H1 (cell line): Measurements from ENCODE around the gene NHEJ1. TPM values are rescaled to one million over a fixed set of nuclear protein-coding genes. Genes with fewer than 3 reads are reported as not detected.

ENCODE experiments used
- CTCF ChIA-PET: fragments of 300-600 bp; sonication (Branson Sonifier 250); formaldehyde crosslinking; loops from one replicate; lab custom pipeline; 2021; ENCODE audit not compliant: partially characterized antibody; lab: Charles Lee
- POLR2A ChIA-PET: fragments of 300-600 bp; sonication (Branson Sonifier 250); formaldehyde crosslinking; loops from one replicate; lab custom pipeline; 2021; ENCODE audit warnings: inconsistent platforms; ENCODE audit not compliant: partially characterized antibody; lab: Charles Lee
- DNase-seq, 2 experiments: peaks; one replicate each; pipeline versions ENCODE4 v3.0.0 to v3.0.0-alpha.2; 2010 to 2022; ENCODE audit warnings: low spot score in 2 of 2, low read depth in 1 of 2, mixed read lengths in 1 of 2
- FAIRE-seq: peaks from 2 replicates; lab custom pipeline; 2011; peaks lifted over from hg19 to GRCh38; lab: Jason Lieb, UNC
- H2AFZ ChIP-seq: 2 replicates; pipeline ENCODE4 v1.8.1; 2012; ENCODE audit warnings: low read length, inconsistent platforms
- H2AK5ac ChIP-seq: 2 replicates; pipeline ENCODE4 v1.6.1; 2013; ENCODE audit warnings: low read depth, low read length
- H2BK120ac ChIP-seq: replicated peaks from 2 replicates; pipeline ENCODE3; 2013; ENCODE audit warnings: low read depth, low read length, inconsistent platforms
- H2BK12ac ChIP-seq: 2 replicates; pipeline ENCODE4 v1.6.1; 2013; ENCODE audit warnings: low read depth, low read length
- H2BK15ac ChIP-seq: 2 replicates; pipeline ENCODE4 v1.6.1; 2013; ENCODE audit warnings: low read length
- H2BK20ac ChIP-seq: 2 replicates; pipeline ENCODE4 v1.6.1; 2013; ENCODE audit warnings: low read length
- H2BK5ac ChIP-seq: 2 replicates; pipeline ENCODE4 v1.6.1; 2013; ENCODE audit warnings: low read depth, low read length
- H3K14ac ChIP-seq: 2 replicates; pipeline ENCODE4 v1.6.1; 2013; ENCODE audit warnings: inconsistent platforms; ENCODE audit not compliant: insufficient read length
- H3K18ac ChIP-seq: 2 replicates; pipeline ENCODE4 v1.6.1; 2013; ENCODE audit warnings: low read length; ENCODE audit errors: extremely low read depth
- H3K23ac ChIP-seq: 2 replicates; pipeline ENCODE4 v1.6.1; 2013; ENCODE audit warnings: inconsistent platforms; ENCODE audit not compliant: insufficient read length
- H3K23me2 ChIP-seq: 2 replicates; pipeline ENCODE4 v1.6.1; 2013; ENCODE audit warnings: low read depth, low read length
- H3K27ac ChIP-seq: 2 replicates; pipeline ENCODE4 v1.6.1; 2011; ENCODE audit warnings: low read depth, low read length, inconsistent platforms
- H3K27me3 ChIP-seq, 4 experiments: replicated peaks in 1 of 4; 1 replicate in 1 of 4; 2 replicates in 3 of 4; pipeline versions ENCODE4 v1.6.1 to v1.8.1; 2011 to 2013; ENCODE audit warnings: low read length in 3 of 4, mild to moderate bottlenecking in 3 of 4, inconsistent platforms in 2 of 4, mixed read lengths in 2 of 4, moderate library complexity in 1 of 4; ENCODE audit not compliant: control insufficient read depth in 3 of 4, insufficient read depth in 3 of 4; ENCODE audit errors: extremely low read depth in 1 of 4
- H3K36me3 ChIP-seq, 4 experiments: 2 replicates each; pipeline versions ENCODE4 v1.6.1 to v1.8.1; 2011 to 2013; ENCODE audit warnings: mild to moderate bottlenecking in 4 of 4, low read length in 3 of 4, moderate library complexity in 2 of 4, control low read depth in 1 of 4, inconsistent platforms in 1 of 4; ENCODE audit not compliant: insufficient read depth in 4 of 4, control insufficient read depth in 2 of 4
- H3K4ac ChIP-seq: replicated peaks from 2 replicates; pipeline ENCODE3; 2013; ENCODE audit warnings: low read length, low read depth, mixed read lengths, inconsistent platforms; ENCODE audit not compliant: insufficient read length
- H3K4me1 ChIP-seq, 4 experiments: replicated peaks in 1 of 4; 1 replicate in 1 of 4; 2 replicates in 3 of 4; pipeline versions ENCODE4 v1.6.1 to v1.8.1; 2011 to 2013; ENCODE audit warnings: low read length in 3 of 4, inconsistent platforms in 2 of 4, mixed read lengths in 1 of 4; ENCODE audit not compliant: insufficient read depth in 4 of 4, control insufficient read depth in 3 of 4
- H3K4me2 ChIP-seq, 2 experiments: 2 replicates each; pipeline versions ENCODE4 v1.6.1 to v1.8.1; 2011 to 2013; ENCODE audit warnings: low read depth in 2 of 2, low read length in 2 of 2, control low read depth in 1 of 2, inconsistent platforms in 1 of 2, mild to moderate bottlenecking in 1 of 2; ENCODE audit not compliant: insufficient read depth in 1 of 2
- H3K4me3 ChIP-seq, 4 experiments: fragments of 200-600, 300-600 bp in 1 of 4; sonication (generic), shearing (Covaris generic), sonication (Bioruptor Twin) in 1 of 4; 2 replicates each; pipeline versions ENCODE4 v1.5.1 to v1.8.1; 2011 to 2016; ENCODE audit warnings: low read length in 4 of 4, low read depth in 3 of 4, control low read depth in 2 of 4, inconsistent platforms in 2 of 4, mild to moderate bottlenecking in 2 of 4, mixed read lengths in 1 of 4, moderate library complexity in 1 of 4; ENCODE audit not compliant: insufficient read depth in 2 of 4; ENCODE audit errors: extremely low read depth in 1 of 4
- H3K56ac ChIP-seq: replicated peaks from 2 replicates; pipeline ENCODE3; 2013; ENCODE audit warnings: low read depth, mild to moderate bottlenecking, mixed read lengths, low read length, inconsistent platforms; ENCODE audit not compliant: insufficient read length
- H3K79me1 ChIP-seq: 2 replicates; pipeline ENCODE4 v1.6.1; 2013; ENCODE audit warnings: low read depth, low read length, control low read depth
- H3K79me2 ChIP-seq, 2 experiments: 2 replicates each; pipeline versions ENCODE4 v1.6.1 to v1.8.1; 2012 to 2013; ENCODE audit warnings: low read length in 2 of 2, mild to moderate bottlenecking in 2 of 2, inconsistent platforms in 1 of 2; ENCODE audit not compliant: insufficient read depth in 2 of 2, control insufficient read depth in 1 of 2
- H3K9ac ChIP-seq, 4 experiments: replicated peaks in 1 of 4; 1 replicate in 1 of 4; 2 replicates in 3 of 4; pipeline versions ENCODE4 v1.6.1 to v1.8.1; 2011 to 2013; ENCODE audit warnings: low read depth in 3 of 4, low read length in 3 of 4, control low read depth in 2 of 4, mild to moderate bottlenecking in 2 of 4, moderate library complexity in 2 of 4, inconsistent platforms in 1 of 4; ENCODE audit errors: extremely low read depth in 1 of 4
- H3K9me3 ChIP-seq, 2 experiments: 2 replicates each; pipeline versions ENCODE4 v1.6.1 to v1.8.1; 2012 to 2013; ENCODE audit warnings: mild to moderate bottlenecking in 2 of 2, moderate library complexity in 2 of 2, control low read depth in 1 of 2, inconsistent platforms in 1 of 2, low read depth in 1 of 2, low read length in 1 of 2, mixed read lengths in 1 of 2; ENCODE audit not compliant: insufficient read depth in 2 of 2
- H4K20me1 ChIP-seq, 2 experiments: replicated peaks in 1 of 2; 2 replicates each; pipeline versions ENCODE3 to v1.8.1; 2011 to 2013; ENCODE audit warnings: inconsistent platforms in 2 of 2, low read length in 2 of 2, mild to moderate bottlenecking in 1 of 2; ENCODE audit not compliant: insufficient read depth in 2 of 2, control insufficient read depth in 1 of 2
- H4K5ac ChIP-seq: 2 replicates; pipeline ENCODE4 v1.6.1; 2013; ENCODE audit warnings: low read length, low read depth, mixed read lengths, inconsistent platforms; ENCODE audit not compliant: insufficient read length
- H4K8ac ChIP-seq: 2 replicates; pipeline ENCODE4 v1.8.0; 2013; ENCODE audit warnings: mild to moderate bottlenecking, moderate library complexity, low read length, inconsistent platforms; ENCODE audit not compliant: insufficient read depth; ENCODE audit errors: extremely low read depth
- H4K91ac ChIP-seq: replicated peaks from 2 replicates; pipeline ENCODE3; 2013; ENCODE audit warnings: low read length, mixed read lengths, inconsistent platforms; ENCODE audit not compliant: insufficient read length
- CHD2 ChIP-seq: IDR thresholded peaks from 2 replicates; pipeline ENCODE4 v1.6.1; 2012; ENCODE audit warnings: low read length, improper control_type of control experiment
- CREB1 ChIP-seq: IDR thresholded peaks from 2 replicates; pipeline ENCODE4 v1.6.1; 2012; ENCODE audit warnings: inconsistent platforms
- whole genome bisulfite sequencing, 2 experiments: shearing (Covaris generic) in 1 of 2; methylation state at CpG; one replicate each; pipeline versions ENCODE4 v1.1.6 to v1.1.7; 2013 to 2015; ENCODE audit warnings: low lambda C conversion rate in 2 of 2, mixed read lengths in 2 of 2, inconsistent platforms in 1 of 2, low coverage in 1 of 2, missing lambda C conversion rate in 1 of 2; ENCODE audit not compliant: insufficient replicate concordance in 2 of 2, insufficient coverage in 1 of 2, insufficient read length in 1 of 2; ENCODE audit errors: extremely low coverage in 1 of 2, missing lambda C conversion rate in 1 of 2; 5-methylcytosine and 5-hydroxymethylcytosine counted together
- polyA plus RNA-seq, 7 experiments: library from polyadenylated mRNA; depleted of rRNA in 3 of 7; stranded (reverse) in 5 of 7; unstranded in 2 of 7; fragments of >200 nt in 5 of 7; fragments of 200-250 nt in 2 of 7; gene quantifications; 1 replicate in 5 of 7; 2 replicates in 1 of 7; 4 replicates in 1 of 7; pipeline versions ENCODE4 v1.2.1 to v1.2.3, GENCODE V29; 2011 to 2013; ENCODE audit warnings: missing spikeins in 2 of 7, mixed read lengths in 2 of 7
- total RNA-seq: library from RNA; stranded (reverse); fragmentation: NEBNext Ultra II Directional; extraction: Animal tissue kit (Norgen Biotek cat#: 25700); gene quantifications from 2 replicates; pipeline ENCODE4 v1.2.1, GENCODE V29; 2021

The NHEJ1 gene
- total and polyA plus RNA-seq, 2 of the 8 experiments (the other 6 are each of a cell fraction or from before 2014, with no cell fraction given): 22.7 to 24.1 TPM

DNA sequence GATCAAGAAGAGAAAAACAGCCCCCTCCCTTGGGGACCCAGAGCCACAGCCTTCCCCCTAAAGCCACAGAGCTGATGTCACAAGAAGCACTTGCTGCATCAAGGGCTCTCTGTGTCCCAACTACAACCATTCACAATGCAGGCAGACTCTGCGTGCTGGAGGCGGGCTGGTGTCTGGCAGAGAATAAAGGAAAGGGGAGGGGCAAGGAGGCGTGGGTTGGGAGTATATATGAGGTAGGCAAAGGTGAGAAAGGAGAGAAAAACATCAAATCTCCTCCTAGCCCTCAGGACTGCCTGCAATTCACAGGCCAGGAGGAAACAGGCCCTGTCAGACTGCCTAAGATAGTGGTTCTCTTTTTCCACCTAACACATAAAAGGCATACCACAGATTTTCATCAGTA lies 51.1 kb downstream of the NHEJ1 start:
- Histone ChIP-seq H4K5ac (no peak overlapping the region), H2BK12ac (no peak overlapping the region), H3K4me3 (no peak overlapping the region), H3K56ac (no peak overlapping the region), H2BK20ac (no peak overlapping the region), H3K4me2 (0 out of 4 replicates have a peak overlapping the region, but pooled peaks of 1 of the 2 experiments have one; percentile 0), H2AFZ (no peak overlapping the region), H3K79me1 (no peaks in the 10 kb centered on the region), H4K20me1 (no peaks in the 10 kb centered on the region), H3K79me2 (no peaks in the 10 kb centered on the region), H3K9ac (no peak overlapping the region), H3K27ac (no peak overlapping the region), H3K4me1 (no peaks in the 10 kb centered on the region; a peak in 1 of 7 replicates), H3K27me3 (no peaks in the 10 kb centered on the region), H3K23me2 (no peaks in the 10 kb centered on the region; the same call in 1 of the 2 replicates), H3K4ac (no peak overlapping the region), H2BK5ac (no peak overlapping the region), H3K18ac (no peak overlapping the region), H2BK120ac (no peak overlapping the region), H3K9me3 (no peaks in the 10 kb centered on the region), H3K36me3 (no peaks in the 10 kb centered on the region), H4K8ac (no peak overlapping the region), H2AK5ac (no peak overlapping the region), H4K91ac (no peak overlapping the region), H2BK15ac (no peak overlapping the region), H3K23ac (no peak overlapping the region), H3K14ac (no peak overlapping the region)
- FAIRE-seq (no peak), DNase-seq (peak; percentile 27 to 54)
- POLR2A ChIA-PET: no interaction called here
- WGBS, 2 experiments: 16% methylated on average over 3 of the region's 3 CpGs; no CpG with 5 or more reads in 1 of the 2 experiments
- CTCF ChIA-PET: interaction anchor here (0.9 to 37.2 kb wide), 6 partner anchors 8 to 107 kb away, joined by 3 to 1777 read pairs (median 12); partner anchors contain the start of genes CFAP65 and IHH
- TF ChIP-seq CHD2 (no peak), CREB1 (0 out of 2 replicates have a peak, but pooled peaks have one; percentile 24)
